NOMO-1 treated with dmso at 0.1 percent for 144 hours (cell line): ENCODE data around the gene DGKD.
"Not testable (repeated sequence)": the region's sequence is repeated elsewhere in the genome, so short reads cannot be mapped to it uniquely, and the experiment has no call there.

Source experiments
- DNase-seq: peaks from one replicate; lab custom pipeline; 2025; ENCODE audit not compliant: unreplicated experiment; lab: John Stamatoyannopoulos, UW

Gene DGKD

GRCh38 chr2:233358947-233359346, 4.7 kb downstream of the DGKD start:
- DNase-seq = no peak

GRCh38 chr2:233359823-233360222, 5.5 kb downstream of the DGKD start:
- DNase-seq = no peak

- DNase-seq = no peak
These were observed 6.5 kb downstream of the DGKD start for GRCh38 chr2:233360771-233361176.

- DNase-seq = no peak
These were observed 7.0 kb downstream of the DGKD start for GRCh38 chr2:233361297-233361696.

GRCh38 chr2:233362742-233363141, 8.4 kb downstream of the DGKD start:
- no peak for DNase-seq

- DNase-seq = no peak
These were observed 9.5 kb downstream of the DGKD start for GRCh38 chr2:233363744-233364235.

- DNase-seq = no peak
These were observed 11.7 kb downstream of the DGKD start for GRCh38 chr2:233365861-233366520.

GRCh38 chr2:233367586-233367985, 13.3 kb downstream of the DGKD start:
- peak; percentile 8 for DNase-seq

- DNase-seq = no peak
These were observed 14.5 kb downstream of the DGKD start for GRCh38 chr2:233368756-233369155.

GRCh38 chr2:233369462-233369861, 15.2 kb downstream of the DGKD start:
- DNase-seq = no peak

GRCh38 chr2:233369897-233370685, 15.8 kb downstream of the DGKD start:
- DNase-seq = no peak

GRCh38 chr2:233371641-233372040, 17.3 kb downstream of the DGKD start:
- DNase-seq = no peak

GRCh38 chr2:233372855-233373254, 18.6 kb downstream of the DGKD start:
- no peak for DNase-seq

GRCh38 chr2:233373316-233373715, 19.0 kb downstream of the DGKD start:
- no peak for DNase-seq

GRCh38 chr2:233374776-233375175, 20.5 kb downstream of the DGKD start:
- DNase-seq = not testable (repeated sequence)

GRCh38 chr2:233375490-233376314, 21.4 kb downstream of the DGKD start:
- no peak for DNase-seq

- no peak for DNase-seq
These were observed 24.7 kb downstream of the DGKD start for GRCh38 chr2:233379034-233379433.

- DNase-seq = no peak
These were observed 25.1 kb downstream of the DGKD start for GRCh38 chr2:233379441-233379840.

GRCh38 chr2:233380132-233380895, 26.0 kb downstream of the DGKD start:
- DNase-seq = no peak

- no peak for DNase-seq
These were observed 26.8 kb downstream of the DGKD start for GRCh38 chr2:233380995-233381637.
